Natural killer cell (primary cell): ENCODE data around the gene ZNF888. TPM values are rescaled to one million over a fixed set of nuclear protein-coding genes. Genes with fewer than 3 reads are reported as not detected.
A peak's percentile ranks its signal among the peaks of the same experiment; 100 is the strongest.

Experiments used
- ATAC-seq, 3 donors: fragments of 150-1000 bp in 2 of 3; fragments of 200-7000 bp in 1 of 3; cut with Tn5 transposase; 1 replicate in 1 of 3; 2 replicates in 2 of 3; pipeline ENCODE4 v1.10.0; 2021; ENCODE audit warnings: mild to moderate bottlenecking in 2 of 3, moderate library complexity in 2 of 3
- DNase-seq, 2 donors: peaks; one replicate each; pipeline versions ENCODE4 v3.0.0 to v3.0.0-alpha.2; 2013 to 2021; ENCODE audit warnings: mixed read lengths in 1 of 2
- H3K27ac ChIP-seq: one replicate; pipeline ENCODE4 v1.5.1; 2013; ENCODE audit warnings: mild to moderate bottlenecking, low read length
- H3K27me3 ChIP-seq: one replicate; pipeline ENCODE4 v1.6.1; 2013; ENCODE audit warnings: low read length; ENCODE audit not compliant: control insufficient read depth, insufficient read depth
- H3K36me3 ChIP-seq: one replicate; pipeline ENCODE4 v1.6.1; 2013; ENCODE audit warnings: low read length; ENCODE audit not compliant: control insufficient read depth, insufficient read depth
- H3K4me1 ChIP-seq: one replicate; pipeline ENCODE4 v1.6.1; 2013; ENCODE audit warnings: low read length; ENCODE audit not compliant: control insufficient read depth, insufficient read depth
- H3K4me3 ChIP-seq: one replicate; pipeline ENCODE4 v1.5.1; 2013; ENCODE audit warnings: low read length
- H3K9me3 ChIP-seq: one replicate; pipeline ENCODE4 v1.6.1; 2013; ENCODE audit warnings: low read length; ENCODE audit not compliant: control insufficient read depth, insufficient read depth
- H3K27ac Mint-ChIP-seq, 2 donors: one replicate each; pipeline ENCODE4 v1.8.0; 2022; ENCODE audit warnings: mild to moderate bottlenecking in 2 of 2, mixed read lengths in 2 of 2, moderate library complexity in 1 of 2
- H3K27me3 Mint-ChIP-seq, 2 donors: one replicate each; pipeline ENCODE4 v1.8.0; 2022; ENCODE audit warnings: low read depth in 2 of 2, mixed read lengths in 2 of 2
- H3K36me3 Mint-ChIP-seq: one replicate; pipeline ENCODE4 v1.8.0; 2022; ENCODE audit warnings: mixed read lengths
- H3K4me1 Mint-ChIP-seq, 2 donors: one replicate each; pipeline ENCODE4 v1.8.0; 2022; ENCODE audit warnings: mixed read lengths in 2 of 2
- H3K4me3 Mint-ChIP-seq: one replicate; pipeline ENCODE4 v1.8.0; 2022; ENCODE audit warnings: mild to moderate bottlenecking, moderate library complexity, mixed read lengths
- H3K9me3 Mint-ChIP-seq, 2 donors: one replicate each; pipeline ENCODE4 v1.8.0; 2022; ENCODE audit warnings: mixed read lengths in 2 of 2
- WGBS: methylation state at CpG from one replicate; pipeline ENCODE4 v1.1.7; 2013; ENCODE audit warnings: missing lambda C conversion rate; ENCODE audit not compliant: insufficient coverage; 5-methylcytosine and 5-hydroxymethylcytosine counted together
- intact Hi-C: fragments of 100-400 bp; cut with micrococcal nuclease; formaldehyde crosslinking; loops from one replicate; pipeline ENCODE4 v1.14.2; 2022
- total RNA-seq, 4 donors: library from RNA; stranded (reverse); fragments of 120-200 nt in 1 of 4; gene quantifications; one replicate each; pipeline versions ENCODE4 v1.2.3 to v1.2.4, GENCODE V29; 2013 to 2022
- TF ChIP-seq, protein P1 (sequence below): fragments of 200-600 bp; IDR thresholded peaks from one replicate; pipeline ENCODE4 v1.8.0; 2022; ENCODE audit warnings: antibody characterized with exemption

ZNF888 gene
- total RNA-seq, 3 donors from 2014 or later (not counting 1 experiment from before 2014, with no cell fraction given): 5.1 to 13.5 (median 8.0) TPM

DNA sequence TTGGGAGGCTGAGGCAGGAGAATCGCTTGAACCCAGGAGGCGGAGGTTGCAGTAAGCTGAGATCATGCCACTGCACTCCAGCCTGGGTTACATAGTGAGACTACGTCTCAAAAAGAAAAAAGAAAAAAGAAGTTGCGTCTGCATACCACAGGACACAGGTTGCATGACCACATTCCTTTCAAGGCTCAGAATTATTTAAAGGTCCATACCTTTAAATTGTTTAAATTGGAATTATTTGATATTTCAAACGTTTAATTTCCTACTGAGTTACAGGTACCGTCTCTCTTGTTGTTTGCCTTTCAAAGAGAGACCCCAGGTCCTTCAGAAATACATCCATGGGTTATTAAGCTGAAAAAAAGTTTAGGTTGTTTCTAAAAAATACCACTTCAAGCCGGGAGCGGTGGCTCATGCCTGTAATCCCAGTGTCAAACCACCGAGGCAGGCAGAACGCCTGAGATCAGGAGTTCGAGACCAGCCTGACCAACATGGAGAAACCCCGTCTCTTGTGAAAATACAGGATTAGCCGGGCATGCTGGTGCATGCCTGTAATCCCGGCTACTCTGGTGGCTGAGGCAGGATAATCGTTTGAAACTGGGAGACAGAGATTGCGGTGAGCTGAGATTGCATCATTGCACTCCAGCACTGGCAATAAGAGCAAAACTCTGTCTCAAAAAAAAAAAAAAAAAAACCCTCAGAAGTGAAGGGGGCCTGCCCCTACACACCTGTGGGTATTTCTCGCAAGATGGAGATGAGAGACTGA lies 20.8 kb upstream of the ZNF888 start:
- no peaks in the 10 kb centered on the region for H3K27me3 ChIP-seq
- peaks cover 37% of the 10 kb centered on the region for H3K9me3 ChIP-seq
- H3K27ac Mint-ChIP-seq: no peak overlapping the region
- intact Hi-C loops: loop anchor here (5.0 to 10.0 kb wide), 2 partner anchors 47 to 199 kb away; partner anchors contain the start of gene ZNF320
- H3K4me3 Mint-ChIP-seq: peak overlapping the region; percentile 6
- H3K36me3 ChIP-seq: no peaks in the 10 kb centered on the region
- no peaks in the 10 kb centered on the region for H3K9me3 Mint-ChIP-seq
- no peak for DNase-seq
- no peak for ATAC-seq
- no peak overlapping the region for H3K27ac ChIP-seq
- H3K4me3 ChIP-seq: no peak overlapping the region
- H3K4me1 ChIP-seq: peaks cover 21% of the 10 kb centered on the region
- no peaks in the 10 kb centered on the region for H3K36me3 Mint-ChIP-seq
- WGBS: 88% methylated on average over 16 of the region's 17 CpGs
- H3K4me1 Mint-ChIP-seq: peaks cover 14 to 22% of the 10 kb centered on the region in 2 donors
- H3K27me3 Mint-ChIP-seq: no peaks in the 10 kb centered on the region
- TF ChIP-seq, protein P1, sequence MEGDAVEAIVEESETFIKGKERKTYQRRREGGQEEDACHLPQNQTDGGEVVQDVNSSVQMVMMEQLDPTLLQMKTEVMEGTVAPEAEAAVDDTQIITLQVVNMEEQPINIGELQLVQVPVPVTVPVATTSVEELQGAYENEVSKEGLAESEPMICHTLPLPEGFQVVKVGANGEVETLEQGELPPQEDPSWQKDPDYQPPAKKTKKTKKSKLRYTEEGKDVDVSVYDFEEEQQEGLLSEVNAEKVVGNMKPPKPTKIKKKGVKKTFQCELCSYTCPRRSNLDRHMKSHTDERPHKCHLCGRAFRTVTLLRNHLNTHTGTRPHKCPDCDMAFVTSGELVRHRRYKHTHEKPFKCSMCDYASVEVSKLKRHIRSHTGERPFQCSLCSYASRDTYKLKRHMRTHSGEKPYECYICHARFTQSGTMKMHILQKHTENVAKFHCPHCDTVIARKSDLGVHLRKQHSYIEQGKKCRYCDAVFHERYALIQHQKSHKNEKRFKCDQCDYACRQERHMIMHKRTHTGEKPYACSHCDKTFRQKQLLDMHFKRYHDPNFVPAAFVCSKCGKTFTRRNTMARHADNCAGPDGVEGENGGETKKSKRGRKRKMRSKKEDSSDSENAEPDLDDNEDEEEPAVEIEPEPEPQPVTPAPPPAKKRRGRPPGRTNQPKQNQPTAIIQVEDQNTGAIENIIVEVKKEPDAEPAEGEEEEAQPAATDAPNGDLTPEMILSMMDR: no peak

DNA sequence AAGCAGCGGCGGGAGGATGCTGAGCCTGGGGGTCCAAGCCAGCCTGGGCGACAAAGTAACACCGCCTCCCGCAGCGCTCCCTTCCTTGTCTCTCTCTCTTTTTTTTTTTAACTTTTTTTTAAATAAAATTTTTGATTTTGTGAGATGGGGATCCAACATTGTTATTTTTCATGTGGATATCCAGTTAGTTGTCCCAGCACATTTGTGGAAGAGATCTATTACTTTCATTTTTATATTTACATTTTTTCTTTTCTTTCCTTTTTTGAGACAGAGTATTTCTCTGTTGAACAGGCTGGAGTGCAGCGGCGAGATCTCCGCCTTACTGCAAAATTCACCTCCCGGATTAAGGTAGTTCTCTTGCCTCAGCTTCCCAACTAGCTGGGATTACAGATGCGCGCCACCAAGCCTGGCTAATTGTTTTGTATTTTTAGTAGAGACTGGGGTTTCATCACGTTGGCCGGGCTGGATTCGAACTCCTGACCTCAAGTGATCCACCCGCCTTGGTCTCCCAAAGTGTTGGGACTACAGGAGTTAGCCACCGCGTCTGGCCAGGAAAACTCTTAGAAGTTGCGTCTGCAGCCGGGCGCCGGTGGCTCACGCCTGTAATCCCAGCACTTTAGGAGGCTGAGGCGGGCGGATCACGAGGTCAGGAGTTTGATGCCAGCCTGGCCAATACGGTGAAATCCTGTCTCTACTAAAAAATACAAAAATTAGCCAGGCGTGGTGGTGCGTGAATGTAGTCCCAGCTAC lies 20.1 kb upstream of the ZNF888 start:
- no peaks in the 10 kb centered on the region for H3K36me3 Mint-ChIP-seq
- Histone ChIP-seq H3K27ac (peak overlapping the region; percentile 17), H3K4me1 (peaks cover 21% of the 10 kb centered on the region), H3K36me3 (no peaks in the 10 kb centered on the region), H3K4me3 (peak overlapping the region; percentile 74), H3K9me3 (peaks cover 29% of the 10 kb centered on the region), H3K27me3 (no peaks in the 10 kb centered on the region)
- H3K27ac Mint-ChIP-seq: peak overlapping the region; percentile 87 to 91
- TF ChIP-seq, protein P1: no peak
- no peaks in the 10 kb centered on the region for H3K9me3 Mint-ChIP-seq
- ATAC-seq (peak in 1 of 3 donors; percentile 27), DNase-seq (no peak)
- WGBS: 79% methylated on average over 26 of the region's 29 CpGs
- intact Hi-C loops: loop anchor here (5.0 to 10.0 kb wide), 2 partner anchors 46 to 199 kb away; partner anchors contain the start of gene ZNF320
- peaks cover 22 to 28% of the 10 kb centered on the region in 2 donors for H3K4me1 Mint-ChIP-seq
- no peaks in the 10 kb centered on the region for H3K27me3 Mint-ChIP-seq
- peak overlapping the region; percentile 97 for H3K4me3 Mint-ChIP-seq

DNA sequence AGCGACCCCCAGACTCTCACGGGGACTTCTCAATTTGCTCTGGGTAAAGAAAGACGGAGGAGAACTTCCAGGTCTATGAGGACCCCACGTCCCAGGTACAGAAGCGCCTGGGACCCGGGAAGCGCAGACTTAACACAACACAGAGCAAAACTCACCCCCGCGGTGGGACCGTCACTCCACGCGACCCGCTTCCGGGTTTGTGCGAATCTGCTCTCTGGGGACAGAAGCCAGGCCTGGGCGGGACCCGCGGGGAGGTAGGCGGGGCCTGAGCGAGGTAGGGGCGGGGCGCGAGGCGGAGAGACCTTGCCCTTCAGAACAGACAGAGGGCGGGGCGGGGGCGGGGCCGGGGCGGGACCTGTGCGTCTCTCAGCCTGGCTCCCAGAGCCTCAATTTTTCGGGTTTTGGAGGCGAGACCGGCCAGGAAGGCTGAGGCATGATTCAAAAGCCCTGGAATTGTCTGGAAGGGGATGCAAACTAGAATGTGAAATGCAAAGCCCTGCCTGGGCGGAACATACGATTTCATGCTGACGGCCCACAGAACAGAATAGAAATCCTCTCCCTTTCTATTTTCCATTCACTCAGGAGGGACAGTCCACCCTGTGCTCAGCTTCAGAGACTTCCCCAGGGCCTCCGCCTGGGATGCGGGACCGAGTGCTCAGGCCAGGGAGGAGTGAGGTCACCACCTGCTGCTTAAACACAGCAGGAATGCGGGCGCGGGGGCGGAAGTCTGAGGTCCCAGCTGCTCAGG lies 19.3 kb upstream of the ZNF888 start:
- Mint-ChIP-seq H3K4me1 (peaks cover 24 to 29% of the 10 kb centered on the region in 2 donors), H3K36me3 (no peaks in the 10 kb centered on the region), H3K9me3 (no peaks in the 10 kb centered on the region), H3K27me3 (no peaks in the 10 kb centered on the region), H3K4me3 (peak overlapping the region; percentile 97), H3K27ac (peak overlapping the region; percentile 87 to 91)
- ATAC-seq (peak; percentile 99 to 100 (median 99)), DNase-seq (peak; percentile 94 to 100)
- peaks cover 21% of the 10 kb centered on the region for H3K9me3 ChIP-seq
- intact Hi-C loops: loop anchor here (1.0 to 10.0 kb wide), 4 partner anchors 19 to 198 kb away; partner anchors contain the start of genes ZNF320, ZNF816 and ZNF888
- TF ChIP-seq, protein P1: no peak
- no peaks in the 10 kb centered on the region for H3K27me3 ChIP-seq
- H3K27ac ChIP-seq: peak overlapping the region; percentile 75
- no peaks in the 10 kb centered on the region for H3K36me3 ChIP-seq
- H3K4me3 ChIP-seq: peak overlapping the region; percentile 74
- peaks cover 21% of the 10 kb centered on the region for H3K4me1 ChIP-seq
- WGBS: under 1% methylated on average over 43 of the region's 43 CpGs
